ENCODE data around the gene N4BP2L2.

The N4BP2L2 gene

GRCh38 chr13:32468502-32469142 is 70.0 kb downstream of the N4BP2L2 start:
- no peak for DNase-seq (ENCODE audit: low read depth, low spot score)

- DNase-seq (ENCODE audit: low read depth, low spot score): no peak
Measured at GRCh38 chr13:32456591-32456990, 82.0 kb downstream of the N4BP2L2 start.

- no peak for DNase-seq (ENCODE audit: low read depth, low spot score)
Measured at GRCh38 chr13:32455594-32455903, 83.0 kb downstream of the N4BP2L2 start.

- peak; percentile 5 for DNase-seq (ENCODE audit: low read depth, low spot score)
Measured at GRCh38 chr13:32454886-32455593, 83.6 kb downstream of the N4BP2L2 start.

GRCh38 chr13:32453981-32454380 is 84.6 kb downstream of the N4BP2L2 start:
- DNase-seq (ENCODE audit: low read depth, low spot score): no peak

GRCh38 chr13:32448972-32449371 is 89.6 kb downstream of the N4BP2L2 start:
- no peak for DNase-seq (ENCODE audit: low read depth, low spot score)

GRCh38 chr13:32447894-32448623 is 90.5 kb downstream of the N4BP2L2 start:
- DNase-seq (ENCODE audit: low read depth, low spot score): no peak

- no peak for DNase-seq (ENCODE audit: low read depth, low spot score)
Measured at GRCh38 chr13:32446773-32447465, 91.7 kb downstream of the N4BP2L2 start.

- DNase-seq (ENCODE audit: low read depth, low spot score): no peak
Measured at GRCh38 chr13:32446220-32446619, 92.4 kb downstream of the N4BP2L2 start.

- no peak for DNase-seq (ENCODE audit: low read depth, low spot score)
Measured at GRCh38 chr13:32445461-32445860, 93.1 kb downstream of the N4BP2L2 start.

- no peak for DNase-seq (ENCODE audit: low read depth, low spot score)
Measured at GRCh38 chr13:32443111-32443510, 95.5 kb downstream of the N4BP2L2 start.

GRCh38 chr13:32438871-32439270 is 99.7 kb downstream of the N4BP2L2 start:
- no peak for DNase-seq (ENCODE audit: low read depth, low spot score)

- DNase-seq (ENCODE audit: low read depth, low spot score): no peak
Measured at GRCh38 chr13:32432856-32433255, 105.7 kb downstream of the N4BP2L2 start.

- DNase-seq (ENCODE audit: low read depth, low spot score): no peak
Measured at GRCh38 chr13:32431361-32431760, 107.2 kb downstream of the N4BP2L2 start.

- DNase-seq (ENCODE audit: low read depth, low spot score): no peak
Measured at GRCh38 chr13:32430018-32430747, 108.4 kb downstream of the N4BP2L2 start.

- no peak for DNase-seq (ENCODE audit: low read depth, low spot score)
Measured at GRCh38 chr13:32429433-32429909, 109.1 kb downstream of the N4BP2L2 start.

- no peak for DNase-seq (ENCODE audit: low read depth, low spot score)
Measured at GRCh38 chr13:32428581-32429432, 109.8 kb downstream of the N4BP2L2 start.

- DNase-seq (ENCODE audit: low read depth, low spot score): no peak
Measured at GRCh38 chr13:32427852-32428580, 110.6 kb downstream of the N4BP2L2 start, which contains the start of gene N4BP2L1. Gene N4BP2L1, minus strand, starts transcription at chr13:32428130. Its CDS starts 48 bp downstream, at chr13:32428082.

- DNase-seq (ENCODE audit: low read depth, low spot score): no peak
Measured at GRCh38 chr13:32426990-32427851, 111.4 kb downstream of the N4BP2L2 start.
